ENCODE results near the gene HCRT.
"Not testable (repeated sequence)": the region's sequence is repeated elsewhere in the genome, so short reads cannot be mapped to it uniquely, and the experiment has no call there.

The HCRT gene, protein sequence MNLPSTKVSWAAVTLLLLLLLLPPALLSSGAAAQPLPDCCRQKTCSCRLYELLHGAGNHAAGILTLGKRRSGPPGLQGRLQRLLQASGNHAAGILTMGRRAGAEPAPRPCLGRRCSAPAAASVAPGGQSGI

GRCh38 chr17:42184713-42185620, at the start of gene HCRT:
HCRT (minus strand) TSS chr17:42185452; CDS start chr17:42185365, 87 bp downstream.
- Histone ChIP-seq H3K36me3 (ENCODE audit: control insufficient read depth in 2 of 2, insufficient read depth in 2 of 2, low read length in 2 of 2) (no peaks in the 10 kb centered on the region), H3K4me1 (ENCODE audit: control insufficient read depth in 2 of 2, insufficient read depth in 2 of 2, low read length in 2 of 2) (peaks cover 23 to 33% of the 10 kb centered on the region in 2 donors), H3K9me3 (ENCODE audit: control insufficient read depth in 2 of 2, low read length in 2 of 2) (no peaks in the 10 kb centered on the region), H3K9ac (ENCODE audit: low read depth in 1 of 2, low read length in 2 of 2) (peak within 1 kb of the TSS in 1 of 2 donors; percentile 87), H3K27ac (ENCODE audit: low read depth in 2 of 2, low read length in 2 of 2) (peak within 1 kb of the TSS; percentile 38 to 84), H3K27me3 (ENCODE audit: control insufficient read depth in 2 of 2, insufficient read depth in 2 of 2, low read length in 2 of 2) (peaks cover 7 to 16% of the 10 kb centered on the region in 2 donors), H3K4me3 (ENCODE audit: low read length in 2 of 2) (peak within 1 kb of the TSS; percentile 37 to 77)

GRCh38 chr17:42233994-42234393, 48.7 kb upstream of the HCRT start:
- H3K9ac ChIP-seq (ENCODE audit: low read depth in 1 of 2, low read length in 2 of 2): no peak overlapping the region
- no peaks in the 10 kb centered on the region for H3K9me3 ChIP-seq (ENCODE audit: control insufficient read depth in 2 of 2, low read length in 2 of 2)
- no peaks in the 10 kb centered on the region for H3K4me1 ChIP-seq (ENCODE audit: control insufficient read depth in 2 of 2, insufficient read depth in 2 of 2, low read length in 2 of 2)
- no peak overlapping the region for H3K27ac ChIP-seq (ENCODE audit: low read depth in 2 of 2, low read length in 2 of 2)
- no peaks in the 10 kb centered on the region for H3K36me3 ChIP-seq (ENCODE audit: control insufficient read depth in 2 of 2, insufficient read depth in 2 of 2, low read length in 2 of 2)
- H3K27me3 ChIP-seq (ENCODE audit: control insufficient read depth in 2 of 2, insufficient read depth in 2 of 2, low read length in 2 of 2): no peaks in the 10 kb centered on the region
- no peak overlapping the region for H3K4me3 ChIP-seq (ENCODE audit: low read length in 2 of 2)

DNA sequence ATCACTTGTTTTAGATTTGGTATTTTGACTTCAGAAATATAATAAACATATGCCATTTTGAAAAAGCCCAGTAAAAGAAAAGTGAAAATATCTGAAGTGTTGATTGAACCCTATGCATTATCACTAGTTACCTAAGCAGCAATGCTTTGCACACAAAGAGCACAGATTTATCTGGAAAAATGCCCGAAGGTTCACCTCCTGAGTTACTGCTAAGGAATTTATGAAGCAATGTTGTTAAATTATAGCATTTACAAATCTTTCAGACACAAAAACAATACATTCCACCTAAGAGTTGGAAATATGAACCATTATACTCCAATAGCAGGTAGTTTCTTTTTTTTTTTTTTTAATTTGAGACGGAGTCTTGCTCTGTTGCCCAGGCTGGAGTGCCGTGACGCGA, 47.9 kb upstream of the HCRT start:
- H3K27me3 ChIP-seq (ENCODE audit: control insufficient read depth in 2 of 2, insufficient read depth in 2 of 2, low read length in 2 of 2): no peaks in the 10 kb centered on the region
- H3K4me3 ChIP-seq (ENCODE audit: low read length in 2 of 2): no peak overlapping the region
- H3K9me3 ChIP-seq (ENCODE audit: control insufficient read depth in 2 of 2, low read length in 2 of 2): no peaks in the 10 kb centered on the region
- H3K27ac ChIP-seq (ENCODE audit: low read depth in 2 of 2, low read length in 2 of 2): no peak overlapping the region
- H3K36me3 ChIP-seq (ENCODE audit: control insufficient read depth in 2 of 2, insufficient read depth in 2 of 2, low read length in 2 of 2): no peaks in the 10 kb centered on the region
- H3K9ac ChIP-seq (ENCODE audit: low read depth in 1 of 2, low read length in 2 of 2): no peak overlapping the region
- H3K4me1 ChIP-seq (ENCODE audit: control insufficient read depth in 2 of 2, insufficient read depth in 2 of 2, low read length in 2 of 2): no peaks in the 10 kb centered on the region

GRCh38 chr17:42230225-42230624, 45.0 kb upstream of the HCRT start:
- Histone ChIP-seq H3K27me3 (ENCODE audit: control insufficient read depth in 2 of 2, insufficient read depth in 2 of 2, low read length in 2 of 2) (no peaks in the 10 kb centered on the region), H3K9ac (ENCODE audit: low read depth in 1 of 2, low read length in 2 of 2) (no peak overlapping the region), H3K9me3 (ENCODE audit: control insufficient read depth in 2 of 2, low read length in 2 of 2) (no peaks in the 10 kb centered on the region), H3K4me1 (ENCODE audit: control insufficient read depth in 2 of 2, insufficient read depth in 2 of 2, low read length in 2 of 2) (no peaks in the 10 kb centered on the region), H3K36me3 (ENCODE audit: control insufficient read depth in 2 of 2, insufficient read depth in 2 of 2, low read length in 2 of 2) (no peaks in the 10 kb centered on the region), H3K27ac (ENCODE audit: low read depth in 2 of 2, low read length in 2 of 2) (no peak overlapping the region), H3K4me3 (ENCODE audit: low read length in 2 of 2) (no peak overlapping the region)

GRCh38 chr17:42227849-42228700, 42.8 kb upstream of the HCRT start:
- no peak overlapping the region for H3K9ac ChIP-seq (ENCODE audit: low read depth in 1 of 2, low read length in 2 of 2)
- no peaks in the 10 kb centered on the region for H3K9me3 ChIP-seq (ENCODE audit: control insufficient read depth in 2 of 2, low read length in 2 of 2)
- peaks cover 8 to 14% of the 10 kb centered on the region in 2 donors for H3K36me3 ChIP-seq (ENCODE audit: control insufficient read depth in 2 of 2, insufficient read depth in 2 of 2, low read length in 2 of 2)
- H3K27ac ChIP-seq (ENCODE audit: low read depth in 2 of 2, low read length in 2 of 2): no peak overlapping the region
- H3K27me3 ChIP-seq (ENCODE audit: control insufficient read depth in 2 of 2, insufficient read depth in 2 of 2, low read length in 2 of 2): no peaks in the 10 kb centered on the region
- no peak overlapping the region for H3K4me3 ChIP-seq (ENCODE audit: low read length in 2 of 2)
- no peaks in the 10 kb centered on the region for H3K4me1 ChIP-seq (ENCODE audit: control insufficient read depth in 2 of 2, insufficient read depth in 2 of 2, low read length in 2 of 2)

GRCh38 chr17:42225646-42226045, 40.4 kb upstream of the HCRT start:
- H3K27me3 ChIP-seq (ENCODE audit: control insufficient read depth in 2 of 2, insufficient read depth in 2 of 2, low read length in 2 of 2): no peaks in the 10 kb centered on the region
- H3K9ac ChIP-seq (ENCODE audit: low read depth in 1 of 2, low read length in 2 of 2): no peak overlapping the region
- H3K36me3 ChIP-seq (ENCODE audit: control insufficient read depth in 2 of 2, insufficient read depth in 2 of 2, low read length in 2 of 2): peaks cover 18 to 21% of the 10 kb centered on the region in 2 donors
- no peak overlapping the region for H3K4me3 ChIP-seq (ENCODE audit: low read length in 2 of 2)
- H3K4me1 ChIP-seq (ENCODE audit: control insufficient read depth in 2 of 2, insufficient read depth in 2 of 2, low read length in 2 of 2): no peaks in the 10 kb centered on the region
- no peak overlapping the region for H3K27ac ChIP-seq (ENCODE audit: low read depth in 2 of 2, low read length in 2 of 2)
- H3K9me3 ChIP-seq (ENCODE audit: control insufficient read depth in 2 of 2, low read length in 2 of 2): no peaks in the 10 kb centered on the region

DNA sequence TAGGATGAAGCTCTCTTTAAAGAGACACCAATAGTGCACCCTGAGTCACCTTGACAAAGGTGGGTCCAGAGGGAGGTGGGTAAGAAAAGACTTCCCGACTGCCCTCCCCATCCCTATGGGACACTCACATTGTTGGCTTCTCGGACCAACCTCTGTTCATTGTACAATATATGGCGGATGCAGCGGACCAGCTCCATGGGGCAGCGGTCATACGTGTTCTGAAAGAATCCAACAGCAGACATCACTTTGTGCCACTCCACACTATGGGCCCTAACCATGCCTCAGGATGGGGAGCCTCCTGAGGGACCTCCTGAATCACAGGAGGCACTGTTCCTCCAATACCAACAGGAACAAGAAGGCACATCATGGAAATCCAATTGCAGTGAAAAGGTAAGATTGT, 39.4 kb upstream of the HCRT start:
- H3K36me3 ChIP-seq (ENCODE audit: control insufficient read depth in 2 of 2, insufficient read depth in 2 of 2, low read length in 2 of 2): peaks cover 18 to 21% of the 10 kb centered on the region in 2 donors
- no peak overlapping the region for H3K4me3 ChIP-seq (ENCODE audit: low read length in 2 of 2)
- no peak overlapping the region for H3K27ac ChIP-seq (ENCODE audit: low read depth in 2 of 2, low read length in 2 of 2)
- no peaks in the 10 kb centered on the region for H3K9me3 ChIP-seq (ENCODE audit: control insufficient read depth in 2 of 2, low read length in 2 of 2)
- H3K4me1 ChIP-seq (ENCODE audit: control insufficient read depth in 2 of 2, insufficient read depth in 2 of 2, low read length in 2 of 2): no peaks in the 10 kb centered on the region
- no peaks in the 10 kb centered on the region for H3K27me3 ChIP-seq (ENCODE audit: control insufficient read depth in 2 of 2, insufficient read depth in 2 of 2, low read length in 2 of 2)
- no peak overlapping the region for H3K9ac ChIP-seq (ENCODE audit: low read depth in 1 of 2, low read length in 2 of 2)

DNA sequence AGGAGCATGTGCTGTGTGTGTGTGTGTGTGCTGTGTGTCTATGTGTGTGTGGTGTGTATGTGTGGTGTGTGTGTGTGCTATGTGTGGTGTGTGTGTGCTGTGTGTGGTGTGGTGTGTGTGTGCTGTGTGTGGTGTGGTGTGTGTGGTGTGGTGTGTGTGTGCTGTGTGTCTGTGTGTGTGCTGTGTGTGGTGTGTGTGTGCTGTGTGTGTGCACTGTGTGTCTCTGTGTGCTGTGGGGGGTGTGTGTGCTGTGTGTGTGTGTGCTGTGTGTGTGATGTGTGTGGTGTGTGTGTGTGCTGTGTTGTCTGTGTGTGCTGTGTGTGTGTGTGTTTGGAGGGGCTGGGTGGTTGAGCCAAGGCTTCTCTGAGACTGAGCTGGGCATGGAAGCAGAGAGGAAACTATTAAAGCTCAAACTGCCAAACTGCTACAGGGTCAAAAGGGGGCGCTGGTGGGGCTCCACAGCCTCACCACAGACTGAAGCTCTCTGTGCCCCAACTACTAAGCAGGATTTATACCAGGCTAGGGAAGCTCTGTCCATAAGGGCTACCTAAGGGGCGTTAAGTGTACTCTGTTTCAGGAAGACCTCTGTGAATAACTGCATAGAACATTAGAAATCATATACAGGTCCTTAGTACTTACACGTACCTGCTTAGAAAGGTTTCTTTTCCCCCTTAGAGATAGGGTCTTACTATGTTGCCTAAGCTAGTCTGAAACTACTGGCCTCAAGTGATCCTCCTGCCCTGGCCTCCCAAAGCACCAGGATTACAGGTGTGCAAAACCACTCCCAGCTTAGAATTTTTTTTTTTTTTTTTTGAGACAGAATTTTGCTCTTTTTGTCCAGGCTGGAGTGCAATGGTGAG, 36.9 kb upstream of the HCRT start:
- H3K36me3 ChIP-seq (ENCODE audit: control insufficient read depth in 2 of 2, insufficient read depth in 2 of 2, low read length in 2 of 2): peaks cover 25 to 34% of the 10 kb centered on the region in 2 donors

GRCh38 chr17:42219280-42219679, 34.0 kb upstream of the HCRT start:
- H3K4me3 ChIP-seq (ENCODE audit: low read length in 2 of 2); H3K27ac ChIP-seq (ENCODE audit: low read depth in 2 of 2, low read length in 2 of 2); H3K27me3 ChIP-seq (ENCODE audit: control insufficient read depth in 2 of 2, insufficient read depth in 2 of 2, low read length in 2 of 2); H3K9ac ChIP-seq (ENCODE audit: low read depth in 1 of 2, low read length in 2 of 2); H3K9me3 ChIP-seq (ENCODE audit: control insufficient read depth in 2 of 2, low read length in 2 of 2); H3K4me1 ChIP-seq (ENCODE audit: control insufficient read depth in 2 of 2, insufficient read depth in 2 of 2, low read length in 2 of 2): not testable (repeated sequence)
- peaks cover 35 to 52% of the 10 kb centered on the region in 2 donors for H3K36me3 ChIP-seq (ENCODE audit: control insufficient read depth in 2 of 2, insufficient read depth in 2 of 2, low read length in 2 of 2)

More for the DNA sequence above, 36.9 kb upstream of the HCRT start:
- Histone ChIP-seq H3K4me1 (ENCODE audit: control insufficient read depth in 2 of 2, insufficient read depth in 2 of 2, low read length in 2 of 2) (no peaks in the 10 kb centered on the region), H3K9ac (ENCODE audit: low read depth in 1 of 2, low read length in 2 of 2) (no peak overlapping the region), H3K9me3 (ENCODE audit: control insufficient read depth in 2 of 2, low read length in 2 of 2) (no peaks in the 10 kb centered on the region), H3K4me3 (ENCODE audit: low read length in 2 of 2) (no peak overlapping the region), H3K27me3 (ENCODE audit: control insufficient read depth in 2 of 2, insufficient read depth in 2 of 2, low read length in 2 of 2) (no peaks in the 10 kb centered on the region), H3K27ac (ENCODE audit: low read depth in 2 of 2, low read length in 2 of 2) (no peak overlapping the region)

Data from mucosa of rectum (tissue), 2 donors.